ENCODE measurements around the gene PPP1R27. TPM values are rescaled to one million over a fixed set of nuclear protein-coding genes. Genes with fewer than 3 reads are reported as not detected.

PPP1R27 gene
- total RNA-seq, 1 donor from 2014 or later: not detected

GRCh38 chr17:81822312-81822637 is 12.6 kb downstream of the PPP1R27 start:
- DNase-seq (ENCODE audit: low read depth, low spot score): no peak

- peak; percentile 24 for DNase-seq (ENCODE audit: low read depth, low spot score)
Measured at GRCh38 chr17:81821603-81822311, 13.1 kb downstream of the PPP1R27 start.

- DNase-seq (ENCODE audit: low read depth, low spot score): no peak
Measured at GRCh38 chr17:81821147-81821546, 13.7 kb downstream of the PPP1R27 start.

GRCh38 chr17:81819708-81820107 is 15.1 kb downstream of the PPP1R27 start:
- DNase-seq (ENCODE audit: low read depth, low spot score): no peak

- no peak for DNase-seq (ENCODE audit: low read depth, low spot score)
Measured at GRCh38 chr17:81817758-81818147, 17.1 kb downstream of the PPP1R27 start.

- DNase-seq (ENCODE audit: low read depth, low spot score): no peak
Measured at GRCh38 chr17:81815646-81815986, 19.2 kb downstream of the PPP1R27 start.

- no peak for DNase-seq (ENCODE audit: low read depth, low spot score)
Measured at GRCh38 chr17:81814748-81815645, 19.9 kb downstream of the PPP1R27 start.

- no peak for DNase-seq (ENCODE audit: low read depth, low spot score)
Measured at GRCh38 chr17:81813861-81814683, 20.8 kb downstream of the PPP1R27 start.

GRCh38 chr17:81813371-81813684 is 21.5 kb downstream of the PPP1R27 start:
- no peak for DNase-seq (ENCODE audit: low read depth, low spot score)

GRCh38 chr17:81812571-81813370 is 22.1 kb downstream of the PPP1R27 start:
- DNase-seq (ENCODE audit: low read depth, low spot score): no peak

GRCh38 chr17:81811705-81812570 is 22.9 kb downstream of the PPP1R27 start:
- DNase-seq (ENCODE audit: low read depth, low spot score): no peak

GRCh38 chr17:81810892-81811704 is 23.8 kb downstream of the PPP1R27 start:
- no peak for DNase-seq (ENCODE audit: low read depth, low spot score)

GRCh38 chr17:81810476-81810875 is 24.4 kb downstream of the PPP1R27 start:
- no peak for DNase-seq (ENCODE audit: low read depth, low spot score)

- no peak for DNase-seq (ENCODE audit: low read depth, low spot score)
Measured at GRCh38 chr17:81809556-81809998, 25.3 kb downstream of the PPP1R27 start.

- no peak for DNase-seq (ENCODE audit: low read depth, low spot score)
Measured at GRCh38 chr17:81808778-81809555, 25.9 kb downstream of the PPP1R27 start.

GRCh38 chr17:81807839-81808238 is 27.0 kb downstream of the PPP1R27 start:
- no peak for DNase-seq (ENCODE audit: low read depth, low spot score)

GRCh38 chr17:81807210-81807719 is 27.6 kb downstream of the PPP1R27 start:
- DNase-seq (ENCODE audit: low read depth, low spot score): no peak

- DNase-seq (ENCODE audit: low read depth, low spot score): no peak
Measured at GRCh38 chr17:81806461-81807209, 28.2 kb downstream of the PPP1R27 start.
